SU-DHL-6 (cell line): ENCODE results near the gene MTCL1.

ENCODE experiments used
- H2AFZ ChIP-seq: fragments of 200-600 bp; sonication (generic); 2 replicates; pipeline ENCODE4 v1.6.1; 2014; ENCODE audit warnings: low read depth, mild to moderate bottlenecking, moderate library complexity, mixed read lengths, antibody characterized with exemption, low read length; ENCODE audit not compliant: severe bottlenecking
- H3F3A ChIP-seq: fragments of 200-600 bp; shearing (Covaris generic); 2 replicates; pipeline ENCODE4 v1.6.0; 2016; ENCODE audit warnings: antibody characterized with exemption, mild to moderate bottlenecking; ENCODE audit not compliant: insufficient read depth
- H3K27ac ChIP-seq: fragments of 200-600 bp; sonication (generic); 2 replicates; pipeline ENCODE4 v1.5.1; 2016; ENCODE audit warnings: low read depth, mild to moderate bottlenecking, low read length, moderate library complexity, mixed read lengths
- H3K27me3 ChIP-seq: fragments of 200-600 bp; sonication (generic), shearing (Covaris generic); 2 replicates; pipeline ENCODE4 v1.6.0; 2014; ENCODE audit warnings: mild to moderate bottlenecking, low read length
- H3K36me3 ChIP-seq: fragments of 200-600 bp; sonication (generic); 2 replicates; pipeline ENCODE4 v1.6.1; 2014; ENCODE audit warnings: mild to moderate bottlenecking, low read length, mixed read lengths
- H3K4me2 ChIP-seq: fragments of 300-600, 200-600 bp; shearing (Covaris generic), sonication (generic); 2 replicates; pipeline ENCODE4 v1.6.0; 2014; ENCODE audit warnings: low read length, low read depth, mild to moderate bottlenecking; ENCODE audit not compliant: poor library complexity, severe bottlenecking
- H3K4me3 ChIP-seq: fragments of 200-600 bp; sonication (generic); 2 replicates; pipeline ENCODE4 v1.5.1; 2014; ENCODE audit warnings: antibody characterized with exemption, low read length, mild to moderate bottlenecking, mixed read lengths; ENCODE audit not compliant: insufficient read depth, poor library complexity, severe bottlenecking
- H3K79me2 ChIP-seq: fragments of 200-600 bp; sonication (generic); 2 replicates; pipeline ENCODE4 v1.6.1; 2014; ENCODE audit warnings: mild to moderate bottlenecking, low read length, moderate library complexity; ENCODE audit not compliant: insufficient read depth
- H3K9ac ChIP-seq: fragments of 200-600 bp; sonication (generic); 2 replicates; pipeline ENCODE4 v1.7.0; 2014; ENCODE audit warnings: mild to moderate bottlenecking, low read length
- H3K9me2 ChIP-seq: fragments of 200-600 bp; sonication (generic); replicated peaks from 2 replicates; pipeline ENCODE4 v1.6.1; 2014; ENCODE audit warnings: low read length; ENCODE audit not compliant: insufficient read depth
- H3K9me3 ChIP-seq: fragments of 200-600 bp; sonication (generic); 2 replicates; pipeline ENCODE4 v1.6.1; 2014; ENCODE audit warnings: low read length, mixed read lengths; ENCODE audit not compliant: insufficient read depth
- H4K20me1 ChIP-seq: fragments of 200-600 bp; sonication (generic); 2 replicates; pipeline ENCODE4 v1.6.1; 2014; ENCODE audit warnings: low read depth, mild to moderate bottlenecking, antibody characterized with exemption, low read length, moderate library complexity, mixed read lengths
- EZH2phosphoT487 ChIP-seq: fragments of 200-600 bp; sonication (generic), shearing (Covaris generic); conservative IDR thresholded peaks from 2 replicates; pipeline ENCODE4 v1.6.1; 2018; ENCODE audit warnings: mild to moderate bottlenecking, antibody characterized with exemption, low read length, moderate library complexity, mixed read lengths
- TF ChIP-seq, protein P1 (sequence below): fragments of 200-600 bp; sonication (generic); IDR thresholded peaks from one replicate; pipeline ENCODE4 v1.5.1; 2017; ENCODE audit warnings: antibody characterized with exemption, mild to moderate bottlenecking, low read length, moderate library complexity; ENCODE audit not compliant: insufficient read depth, poor library complexity, severe bottlenecking

The MTCL1 gene

DNA sequence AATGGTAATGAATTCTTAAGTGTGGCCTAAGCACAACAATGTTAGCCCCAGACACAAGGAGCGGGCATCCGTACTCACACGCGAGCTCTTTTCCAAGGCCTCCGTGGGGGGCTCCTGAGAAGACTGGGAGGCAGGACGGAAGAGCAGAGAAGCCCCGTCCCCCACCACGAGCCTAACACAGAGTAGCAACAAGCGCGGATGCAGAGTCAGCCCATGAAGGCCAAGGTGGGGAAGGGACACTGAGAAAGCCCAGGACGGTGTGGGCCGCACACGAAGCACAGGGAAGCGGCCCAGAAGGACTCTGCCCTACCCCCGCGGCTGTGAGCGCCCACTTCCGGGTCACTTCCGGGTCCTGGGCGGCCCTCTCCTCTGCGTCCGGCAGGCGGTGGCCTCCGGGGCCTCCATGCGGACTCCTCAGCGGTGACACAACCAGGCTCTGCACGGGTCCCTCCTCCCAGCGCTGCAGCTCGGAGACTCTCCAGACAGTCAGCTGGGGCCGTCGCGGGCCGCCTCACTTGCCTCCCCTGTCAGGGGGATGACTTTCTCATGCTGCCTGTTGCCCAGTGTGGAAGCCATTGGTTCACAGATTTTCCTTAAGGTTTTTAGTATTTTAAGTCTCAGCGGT lies 151.5 kb downstream of the MTCL1 start:
- Histone ChIP-seq H3K36me3 (no peaks in the 10 kb centered on the region), H2AFZ (no peak overlapping the region), H3K79me2 (no peaks in the 10 kb centered on the region), H3K27ac (no peak overlapping the region), H3K4me3 (no peak overlapping the region), H3K9ac (no peak overlapping the region), H3K4me2 (no peak overlapping the region), H3K27me3 (no peaks in the 10 kb centered on the region), H3F3A (no peaks in the 10 kb centered on the region), H3K9me2 (no peaks in the 10 kb centered on the region), H4K20me1 (no peaks in the 10 kb centered on the region), H3K9me3 (no peaks in the 10 kb centered on the region)
- TF ChIP-seq, protein P1, sequence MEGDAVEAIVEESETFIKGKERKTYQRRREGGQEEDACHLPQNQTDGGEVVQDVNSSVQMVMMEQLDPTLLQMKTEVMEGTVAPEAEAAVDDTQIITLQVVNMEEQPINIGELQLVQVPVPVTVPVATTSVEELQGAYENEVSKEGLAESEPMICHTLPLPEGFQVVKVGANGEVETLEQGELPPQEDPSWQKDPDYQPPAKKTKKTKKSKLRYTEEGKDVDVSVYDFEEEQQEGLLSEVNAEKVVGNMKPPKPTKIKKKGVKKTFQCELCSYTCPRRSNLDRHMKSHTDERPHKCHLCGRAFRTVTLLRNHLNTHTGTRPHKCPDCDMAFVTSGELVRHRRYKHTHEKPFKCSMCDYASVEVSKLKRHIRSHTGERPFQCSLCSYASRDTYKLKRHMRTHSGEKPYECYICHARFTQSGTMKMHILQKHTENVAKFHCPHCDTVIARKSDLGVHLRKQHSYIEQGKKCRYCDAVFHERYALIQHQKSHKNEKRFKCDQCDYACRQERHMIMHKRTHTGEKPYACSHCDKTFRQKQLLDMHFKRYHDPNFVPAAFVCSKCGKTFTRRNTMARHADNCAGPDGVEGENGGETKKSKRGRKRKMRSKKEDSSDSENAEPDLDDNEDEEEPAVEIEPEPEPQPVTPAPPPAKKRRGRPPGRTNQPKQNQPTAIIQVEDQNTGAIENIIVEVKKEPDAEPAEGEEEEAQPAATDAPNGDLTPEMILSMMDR, result no peak
- TF ChIP-seq EZH2phosphoT487, result no peak

DNA sequence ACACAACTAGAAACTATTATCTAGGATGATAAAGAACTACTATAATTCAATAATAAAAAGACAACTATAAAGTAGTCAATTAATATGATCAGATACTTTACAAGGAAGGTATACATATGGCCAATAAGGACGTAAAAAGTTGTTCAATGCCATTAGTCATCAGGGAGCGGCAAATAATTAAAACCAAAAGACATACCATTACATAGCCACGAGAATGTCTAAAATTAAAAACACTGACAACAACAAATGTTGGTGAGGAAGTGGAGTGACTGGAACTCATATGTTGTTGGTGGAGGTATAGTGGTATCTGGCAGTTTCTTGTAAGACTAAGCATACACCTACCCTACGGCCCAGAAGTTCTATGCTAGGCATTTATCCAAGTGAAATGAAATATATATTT lies 152.4 kb downstream of the MTCL1 start:
- Histone ChIP-seq H3K27me3 (no peaks in the 10 kb centered on the region), H2AFZ (no peak overlapping the region), H3K79me2 (no peaks in the 10 kb centered on the region), H4K20me1 (no peaks in the 10 kb centered on the region), H3K9me3 (no peaks in the 10 kb centered on the region), H3K36me3 (no peaks in the 10 kb centered on the region), H3K9me2 (no peaks in the 10 kb centered on the region), H3F3A (no peaks in the 10 kb centered on the region), H3K9ac (no peak overlapping the region), H3K27ac (no peak overlapping the region), H3K4me2 (no peak overlapping the region), H3K4me3 (no peak overlapping the region)
- TF ChIP-seq EZH2phosphoT487, result no peak
- TF ChIP-seq, protein P1, result no peak

DNA sequence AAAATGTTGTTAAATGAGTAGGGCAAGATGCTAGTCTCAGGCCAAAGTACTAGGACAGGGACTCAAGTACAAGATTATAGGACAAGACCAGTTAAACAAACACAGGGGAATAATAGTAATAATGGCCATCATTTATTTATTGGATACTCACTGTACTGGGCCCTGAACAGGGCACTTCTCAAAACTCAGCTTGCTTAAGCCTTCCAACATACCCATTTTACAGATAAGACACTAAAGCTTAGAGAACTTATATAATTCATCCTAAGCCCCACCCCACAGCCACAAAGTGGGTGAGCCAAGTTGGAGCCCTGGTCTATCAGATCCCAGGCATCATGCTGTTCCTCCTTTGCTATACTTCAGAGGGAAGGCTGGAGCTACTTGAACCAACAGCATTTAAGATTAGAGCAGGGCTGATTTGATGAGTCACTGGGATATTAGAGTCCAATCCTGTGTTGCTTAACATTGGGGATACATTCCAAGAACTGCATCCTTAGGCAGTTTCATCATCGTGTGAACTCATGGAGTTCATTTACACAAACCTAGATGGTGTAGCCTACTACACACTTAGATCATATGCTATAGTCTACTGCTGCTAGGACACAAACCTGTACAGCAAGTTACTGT lies 153.6 kb downstream of the MTCL1 start:
- Histone ChIP-seq H3K79me2 (no peaks in the 10 kb centered on the region), H3K36me3 (no peaks in the 10 kb centered on the region), H3K4me3 (no peak overlapping the region), H3K9me3 (no peaks in the 10 kb centered on the region), H3K27ac (no peak overlapping the region), H3F3A (no peaks in the 10 kb centered on the region), H3K4me2 (no peak overlapping the region), H3K27me3 (no peaks in the 10 kb centered on the region), H2AFZ (no peak overlapping the region), H3K9me2 (no peaks in the 10 kb centered on the region), H3K9ac (no peak overlapping the region), H4K20me1 (no peaks in the 10 kb centered on the region)
- TF ChIP-seq, protein P1, result no peak
- TF ChIP-seq EZH2phosphoT487, result no peak
